Spleen (tissue), 7 donors: Measurements from ENCODE around the gene ZNF672.

ENCODE experiments used
- CTCF ChIP-seq, 11 experiments: fragments of 200-600 bp in 7 of 11; fragments of 450-650 bp in 4 of 11; sonication (generic) in 4 of 11; IDR thresholded peaks in 8 of 11; conservative IDR thresholded peaks in 3 of 11; 1 replicate in 7 of 11; 2 replicates in 4 of 11; pipeline versions ENCODE4 v1.4.0 to v1.8.0; 2016 to 2021; ENCODE audit warnings: antibody characterized with exemption in 11 of 11, inconsistent platforms in 4 of 11, mild to moderate bottlenecking in 1 of 11
- POLR2A ChIP-seq, 3 donors: fragments of 450-650 bp; IDR thresholded peaks; one replicate each; pipeline ENCODE4 v1.5.1; 2017; ENCODE audit warnings: antibody characterized with exemption in 3 of 3, mild to moderate bottlenecking in 1 of 3
- POLR2AphosphoS5 ChIP-seq, 3 donors: sonication (generic); formaldehyde crosslinking; IDR thresholded peaks; one replicate each; pipeline ENCODE4 v1.5.1; 2017; ENCODE audit warnings: antibody characterized with exemption in 3 of 3
- donor health status: DM: no; HTN: no; CAD: no; lungs with moderate emphysema.
- donor health status: DM: no; HTN: no; CAD: no.
- donor health status: DM: no; HTN: no; CAD: no.

- TF ChIP-seq CTCF (IDR thresholded peaks at IDR 0.05 in 8 of 11, conservative IDR thresholded peaks at IDR 0.05 in 3 of 11): no peak
- no peak for TF ChIP-seq POLR2AphosphoS5 (IDR thresholded peaks at IDR 0.05)
- no peak for TF ChIP-seq POLR2A (IDR thresholded peaks at IDR 0.05)
Measured at GRCh38 chr1:248793592-248793991, 44.4 kb upstream of the ZNF672 start.
